PC-3 (cell line): ENCODE measurements around the gene TFF3.

Experiments used
- CTCF ChIP-seq: fragments of 300-600 bp; sonication (generic); conservative IDR thresholded peaks from 2 replicates; pipeline ENCODE4 v1.5.1; 2017; ENCODE audit warnings: antibody characterized with exemption, low read depth, mild to moderate bottlenecking, low read length
- EZH2phosphoT487 ChIP-seq: fragments of 300-600 bp; sonication (generic); IDR thresholded peaks from 2 replicates; pipeline ENCODE4 v1.6.1; 2018; ENCODE audit warnings: mild to moderate bottlenecking, antibody characterized with exemption, low read length, borderline replicate concordance

- no peak for TF ChIP-seq EZH2phosphoT487
- TF ChIP-seq CTCF = no peak
Observed at GRCh38 chr21:42319376-42319775, 4.2 kb upstream of the TFF3 start.
